Sigmoid colon (tissue), 3 donors: ENCODE measurements around the gene FN3KRP.

ENCODE experiments used
- CTCF ChIP-seq, 4 experiments: fragments of 450-650 bp in 3 of 4; fragments of 200-600 bp in 1 of 4; IDR thresholded peaks; one replicate each; pipeline ENCODE4 v1.5.1; 2016 to 2019; ENCODE audit warnings: antibody characterized with exemption in 4 of 4, mild to moderate bottlenecking in 3 of 4, moderate library complexity in 2 of 4
- POLR2A ChIP-seq, 2 donors: fragments of 450-650 bp; IDR thresholded peaks; one replicate each; pipeline ENCODE4 v1.6.1; 2016; ENCODE audit warnings: antibody characterized with exemption in 2 of 2, mild to moderate bottlenecking in 2 of 2, moderate library complexity in 2 of 2

- TF ChIP-seq POLR2A (IDR thresholded peaks at IDR 0.05) (no peak), CTCF (IDR thresholded peaks at IDR 0.05) (no peak)
These were observed 15.7 kb downstream of the FN3KRP start for GRCh38 chr17:82732118-82732743.
